Stromal cell of bone marrow (primary cell): ENCODE results near the gene ZBTB12.
"Not testable (repeated sequence)": the region's sequence is repeated elsewhere in the genome, so short reads cannot be mapped to it uniquely, and the experiment has no call there.

ENCODE experiments used
- DNase-seq: peaks from one replicate; pipeline ENCODE4 v3.0.0-alpha.2; 2012; ENCODE audit warnings: low read depth

The ZBTB12 gene

GRCh38 chr6:31901953-31902643 is at the start of gene ZBTB12:
Gene ZBTB12, minus strand, starts transcription at chr6:31902086. Its CDS starts 781 bp downstream, at chr6:31901305.
- DNase-seq: peak; percentile 94

- DNase-seq: no peak
These were observed 48.2 kb upstream of the ZBTB12 start for GRCh38 chr6:31949926-31950548.

GRCh38 chr6:31948753-31949413 is 47.0 kb upstream of the ZBTB12 start:
- DNase-seq: peak; percentile 46

GRCh38 chr6:31948306-31948705 is 46.4 kb upstream of the ZBTB12 start:
- DNase-seq: no peak

- no peak for DNase-seq
These were observed 46.0 kb upstream of the ZBTB12 start for GRCh38 chr6:31947864-31948263.

GRCh38 chr6:31947070-31947675 is 45.3 kb upstream of the ZBTB12 start:
- DNase-seq: no peak

- no peak for DNase-seq
These were observed 44.5 kb upstream of the ZBTB12 start for GRCh38 chr6:31946370-31946885.

- peak; percentile 91 for DNase-seq
These were observed 43.9 kb upstream of the ZBTB12 start, which contains the start of gene CFB for GRCh38 chr6:31945507-31946369. Gene CFB, plus strand, starts transcription at chr6:31946095. Its CDS starts 127 bp downstream, at chr6:31946222.

GRCh38 chr6:31945154-31945506 is 43.2 kb upstream of the ZBTB12 start:
- DNase-seq: no peak

GRCh38 chr6:31943742-31944141 is 41.9 kb upstream of the ZBTB12 start:
- no peak for DNase-seq

GRCh38 chr6:31940256-31940664 is 38.4 kb upstream of the ZBTB12 start:
- DNase-seq: no peak

GRCh38 chr6:31935823-31936222 is 33.9 kb upstream of the ZBTB12 start:
- no peak for DNase-seq

GRCh38 chr6:31935021-31935420 is 33.1 kb upstream of the ZBTB12 start:
- DNase-seq: no peak

- no peak for DNase-seq
These were observed 31.7 kb upstream of the ZBTB12 start for GRCh38 chr6:31933537-31933936.

- DNase-seq: not testable (repeated sequence)
These were observed 30.3 kb upstream of the ZBTB12 start for GRCh38 chr6:31932137-31932536.

- no peak for DNase-seq
These were observed 29.1 kb upstream of the ZBTB12 start for GRCh38 chr6:31930962-31931361.

GRCh38 chr6:31928672-31928939 is 26.7 kb upstream of the ZBTB12 start:
- DNase-seq: no peak

- no peak for DNase-seq
These were observed 26.2 kb upstream of the ZBTB12 start for GRCh38 chr6:31927863-31928671.

- DNase-seq: no peak
These were observed 25.5 kb upstream of the ZBTB12 start, which contains the start of gene C2 for GRCh38 chr6:31927242-31927862. Gene C2, plus strand, starts transcription at chr6:31927717. Its CDS starts 36 bp downstream, at chr6:31927753.

GRCh38 chr6:31922942-31923341 is 21.1 kb upstream of the ZBTB12 start:
- DNase-seq: no peak
